GM13977 (cell line): ENCODE results near the gene DEAF1.

Source experiments
- DNase-seq: peaks from one replicate; pipeline ENCODE4 v3.0.0; 2012; ENCODE audit warnings: low spot score
- in situ Hi-C: fragments of 300-500 bp; cut with MboI; formaldehyde crosslinking; loops from one replicate; pipeline ENCODE4 v1.12.0; 2022; ENCODE audit warnings: low sequenced_read_pairs, low pct_unique_long_range_greater_than_20kb, mixed read lengths, inconsistent platforms; ENCODE audit not compliant: unreplicated experiment
- TF ChIP-seq, protein P1 (sequence below): IDR thresholded peaks from 2 replicates; pipeline ENCODE4 v1.5.1; 2012; ENCODE audit warnings: mild to moderate bottlenecking, control low read depth; ENCODE audit not compliant: insufficient read depth; ENCODE audit errors: extremely low read depth, missing control alignments

The DEAF1 gene

DNA sequence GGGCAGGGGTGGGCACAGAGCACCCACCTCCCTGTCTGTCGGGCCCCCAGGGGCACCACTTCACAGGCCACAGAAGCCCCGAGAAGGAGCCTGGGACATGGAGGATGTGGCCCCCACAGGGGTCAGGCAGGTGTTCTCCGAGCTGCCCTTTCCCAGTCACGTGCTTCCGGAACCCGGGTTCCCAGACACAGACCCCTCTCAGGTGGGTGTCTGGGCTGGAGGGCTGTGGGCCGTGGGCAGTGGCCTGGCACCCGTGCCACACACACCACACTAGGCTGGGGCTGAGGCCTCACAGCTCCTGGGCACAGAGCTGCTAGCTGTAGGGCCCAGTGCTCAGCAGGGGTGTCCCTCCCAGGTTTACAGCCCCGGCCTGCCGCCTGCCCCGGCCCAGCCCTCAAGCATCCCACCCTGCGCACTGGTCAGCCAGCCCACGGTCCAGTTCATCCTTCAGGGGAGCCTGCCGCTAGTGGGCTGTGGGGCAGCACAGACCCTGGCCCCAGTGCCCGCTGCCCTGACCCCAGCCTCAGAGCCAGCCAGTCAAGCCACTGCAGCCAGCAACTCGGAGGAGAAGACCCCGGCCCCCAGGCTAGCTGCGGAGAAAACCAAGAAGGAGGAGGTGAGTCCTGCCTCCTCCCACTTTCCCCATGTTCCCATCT is 84.7 kb downstream of the DEAF1 start:
- in situ Hi-C loops: no loop called here
- TF ChIP-seq, protein P1, sequence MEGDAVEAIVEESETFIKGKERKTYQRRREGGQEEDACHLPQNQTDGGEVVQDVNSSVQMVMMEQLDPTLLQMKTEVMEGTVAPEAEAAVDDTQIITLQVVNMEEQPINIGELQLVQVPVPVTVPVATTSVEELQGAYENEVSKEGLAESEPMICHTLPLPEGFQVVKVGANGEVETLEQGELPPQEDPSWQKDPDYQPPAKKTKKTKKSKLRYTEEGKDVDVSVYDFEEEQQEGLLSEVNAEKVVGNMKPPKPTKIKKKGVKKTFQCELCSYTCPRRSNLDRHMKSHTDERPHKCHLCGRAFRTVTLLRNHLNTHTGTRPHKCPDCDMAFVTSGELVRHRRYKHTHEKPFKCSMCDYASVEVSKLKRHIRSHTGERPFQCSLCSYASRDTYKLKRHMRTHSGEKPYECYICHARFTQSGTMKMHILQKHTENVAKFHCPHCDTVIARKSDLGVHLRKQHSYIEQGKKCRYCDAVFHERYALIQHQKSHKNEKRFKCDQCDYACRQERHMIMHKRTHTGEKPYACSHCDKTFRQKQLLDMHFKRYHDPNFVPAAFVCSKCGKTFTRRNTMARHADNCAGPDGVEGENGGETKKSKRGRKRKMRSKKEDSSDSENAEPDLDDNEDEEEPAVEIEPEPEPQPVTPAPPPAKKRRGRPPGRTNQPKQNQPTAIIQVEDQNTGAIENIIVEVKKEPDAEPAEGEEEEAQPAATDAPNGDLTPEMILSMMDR: no peak
- DNase-seq: no peak

- DNase-seq: no peak
- in situ Hi-C loops: no loop called here
- TF ChIP-seq, protein P1: no peak
Observed at GRCh38 chr11:609341-609811, 85.6 kb downstream of the DEAF1 start.

DNA sequence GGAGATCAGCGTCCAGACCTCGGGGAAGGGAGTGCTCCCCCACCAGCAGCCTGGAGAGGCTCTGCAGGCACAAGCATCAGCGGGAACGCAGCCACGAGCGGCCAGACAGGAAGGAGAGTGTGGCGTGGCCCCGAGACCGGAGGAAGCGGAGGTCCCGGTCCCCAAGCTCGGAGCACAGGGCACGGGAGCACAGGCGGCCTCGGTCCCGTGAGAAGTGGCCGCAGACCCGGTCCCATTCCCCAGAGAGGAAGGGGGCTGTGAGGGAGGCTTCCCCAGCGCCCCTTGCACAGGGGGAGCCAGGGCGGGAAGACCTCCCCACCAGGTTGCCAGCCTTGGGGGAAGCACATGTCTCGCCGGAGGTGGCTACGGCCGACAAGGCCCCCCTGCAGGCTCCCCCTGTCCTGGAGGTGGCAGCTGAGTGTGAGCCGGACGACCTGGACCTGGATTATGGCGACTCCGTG is 86.2 kb downstream of the DEAF1 start:
- TF ChIP-seq, protein P1: no peak
- in situ Hi-C loops: no loop called here
- DNase-seq: no peak

- TF ChIP-seq, protein P1: no peak
- DNase-seq: no peak
- in situ Hi-C loops: no loop called here
Observed at GRCh38 chr11:607971-608659, 86.9 kb downstream of the DEAF1 start.

- TF ChIP-seq, protein P1: no peak
- in situ Hi-C loops: no loop called here
- DNase-seq: no peak
Observed at GRCh38 chr11:607020-607780, 87.8 kb downstream of the DEAF1 start.

- TF ChIP-seq, protein P1: no peak
- in situ Hi-C loops: no loop called here
- no peak for DNase-seq
Observed at GRCh38 chr11:606245-606644, 88.8 kb downstream of the DEAF1 start.
